ENCODE data around the gene ATP1B3. TPM values are rescaled to one million over a fixed set of nuclear protein-coding genes. Genes with fewer than 3 reads are reported as not detected.

ATP1B3 gene
- total and polyA plus RNA-seq, 2 of the 13 experiments (the other 11 are each of a cell fraction or from before 2014, with no cell fraction given) = 84.3 to 93.6 TPM

DNA sequence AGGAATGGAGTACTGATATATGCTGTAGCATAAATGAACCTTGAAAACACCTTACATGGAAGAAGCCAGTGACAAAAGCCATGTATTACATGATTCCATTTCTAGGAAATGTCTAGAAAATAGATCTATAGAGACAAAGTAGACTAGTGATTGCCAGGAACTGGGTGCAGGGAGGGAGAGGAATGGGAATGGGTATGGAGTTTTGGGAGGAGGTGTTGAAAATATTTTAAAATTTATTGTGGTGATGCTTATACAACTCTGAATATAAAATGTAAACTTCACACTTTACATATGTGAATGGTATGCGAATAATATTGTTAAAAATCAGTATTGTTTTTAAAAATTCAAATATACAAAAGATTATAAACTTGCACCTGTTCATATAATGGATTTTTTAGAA is 22.5 kb downstream of the ATP1B3 start:
- intact Hi-C loops (cut with micrococcal nuclease; ENCODE audit: unreplicated experiment) = no loop called here
- Histone ChIP-seq H3K4me2 (ENCODE audit: low read depth, low read length) (no peak overlapping the region), H3K79me2 (ENCODE audit: insufficient read depth, low read length) (peaks cover 22% of the 10 kb centered on the region), H3K36me3 (replicated peaks in 1 of 2; ENCODE audit: control insufficient read depth in 1 of 2, insufficient read depth in 2 of 2, low read length in 2 of 2) (peaks cover 5 to 12% of the 10 kb centered on the region in 2 experiments; a peak in 4 of 5 replicates), H3K27me3 (ENCODE audit: control insufficient read depth in 1 of 2, insufficient read depth in 2 of 2, low read length in 2 of 2) (no peaks in the 10 kb centered on the region), H2AFZ (ENCODE audit: low read length) (no peak overlapping the region), H3K4me3 (replicated peaks in 1 of 3; ENCODE audit: insufficient read depth in 1 of 3, low read depth in 2 of 3, low read length in 3 of 3) (no peak overlapping the region), H3K9ac (ENCODE audit: insufficient read depth, low read depth, low read length) (no peak overlapping the region), H3K9me3 (ENCODE audit: low read length) (peaks cover 11% of the 10 kb centered on the region; the same call in 1 of the 2 replicates), H3K27ac (ENCODE audit: extremely low read length, insufficient read depth, low read length) (no peak overlapping the region), H3K4me1 (ENCODE audit: insufficient read depth, low read length) (0 out of 2 replicates have a peak, but pooled peaks cover 6% of the 10 kb centered on the region), H4K20me1 (ENCODE audit: insufficient read depth, low read length) (no peaks in the 10 kb centered on the region)
- in situ Hi-C loops (cut with HindIII; ENCODE audit: extremely low pct_ligation_motif_present, low pct_unique_long_range_greater_than_20kb) = no loop called here
- CTCF ChIA-PET (ENCODE audit: low intra/inter-chr PET ratio, low total read pairs) = no interaction called here
- ATAC-seq = no peak
- POLR2A ChIA-PET = no interaction called here
- DNase-seq (ENCODE audit: low spot score) = no peak
- 100% methylated on average over 1 of the region's 1 CpG for WGBS (ENCODE audit: low lambda C conversion rate)
- no TSS peak for BruUV-seq (replicated peaks)
- FAIRE-seq = no peak
- TF ChIP-seq ZNF644 (CRISPR knock-in tag; IDR thresholded peaks at IDR 0.05; ENCODE audit: low read depth) = no peak
- no peak for TF ChIP-seq HOXA3 (CRISPR knock-in tag; IDR thresholded peaks at IDR 0.05)
- no peak for TF ChIP-seq ETV5 (CRISPR knock-in tag; IDR thresholded peaks at IDR 0.05; ENCODE audit: borderline replicate concordance)
- TF ChIP-seq, protein P1, sequence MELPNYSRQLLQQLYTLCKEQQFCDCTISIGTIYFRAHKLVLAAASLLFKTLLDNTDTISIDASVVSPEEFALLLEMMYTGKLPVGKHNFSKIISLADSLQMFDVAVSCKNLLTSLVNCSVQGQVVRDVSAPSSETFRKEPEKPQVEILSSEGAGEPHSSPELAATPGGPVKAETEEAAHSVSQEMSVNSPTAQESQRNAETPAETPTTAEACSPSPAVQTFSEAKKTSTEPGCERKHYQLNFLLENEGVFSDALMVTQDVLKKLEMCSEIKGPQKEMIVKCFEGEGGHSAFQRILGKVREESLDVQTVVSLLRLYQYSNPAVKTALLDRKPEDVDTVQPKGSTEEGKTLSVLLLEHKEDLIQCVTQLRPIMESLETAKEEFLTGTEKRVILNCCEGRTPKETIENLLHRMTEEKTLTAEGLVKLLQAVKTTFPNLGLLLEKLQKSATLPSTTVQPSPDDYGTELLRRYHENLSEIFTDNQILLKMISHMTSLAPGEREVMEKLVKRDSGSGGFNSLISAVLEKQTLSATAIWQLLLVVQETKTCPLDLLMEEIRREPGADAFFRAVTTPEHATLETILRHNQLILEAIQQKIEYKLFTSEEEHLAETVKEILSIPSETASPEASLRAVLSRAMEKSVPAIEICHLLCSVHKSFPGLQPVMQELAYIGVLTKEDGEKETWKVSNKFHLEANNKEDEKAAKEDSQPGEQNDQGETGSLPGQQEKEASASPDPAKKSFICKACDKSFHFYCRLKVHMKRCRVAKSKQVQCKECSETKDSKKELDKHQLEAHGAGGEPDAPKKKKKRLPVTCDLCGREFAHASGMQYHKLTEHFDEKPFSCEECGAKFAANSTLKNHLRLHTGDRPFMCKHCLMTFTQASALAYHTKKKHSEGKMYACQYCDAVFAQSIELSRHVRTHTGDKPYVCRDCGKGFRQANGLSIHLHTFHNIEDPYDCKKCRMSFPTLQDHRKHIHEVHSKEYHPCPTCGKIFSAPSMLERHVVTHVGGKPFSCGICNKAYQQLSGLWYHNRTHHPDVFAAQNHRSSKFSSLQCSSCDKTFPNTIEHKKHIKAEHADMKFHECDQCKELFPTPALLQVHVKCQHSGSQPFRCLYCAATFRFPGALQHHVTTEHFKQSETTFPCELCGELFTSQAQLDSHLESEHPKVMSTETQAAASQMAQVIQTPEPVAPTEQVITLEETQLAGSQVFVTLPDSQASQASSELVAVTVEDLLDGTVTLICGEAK (IDR thresholded peaks at IDR 0.05) = no peak
- TF ChIP-seq, protein P1 (CRISPR knock-in tag; IDR thresholded peaks at IDR 0.05) = no peak
- no peak for TF ChIP-seq KMT2B (CRISPR knock-in tag; IDR thresholded peaks at IDR 0.05)
- TF ChIP-seq AGO1 (IDR thresholded peaks at IDR 0.05; ENCODE audit: low read depth, low read length, poor library complexity, severe bottlenecking) = no peak
- TF ChIP-seq ZNF354B (CRISPR knock-in tag; IDR thresholded peaks at IDR 0.05) = no peak

All from HepG2 (cell line).